HepG2 (cell line): Measurements from ENCODE around the gene GGT7. TPM values are rescaled to one million over a fixed set of nuclear protein-coding genes. Genes with fewer than 3 reads are reported as not detected.
A peak's percentile ranks its signal among the peaks of the same experiment; 100 is the strongest.

Source experiments
- ATF1 ChIP-seq: IDR thresholded peaks from 2 replicates; pipeline ENCODE4 v1.6.1; 2016; ENCODE audit warnings: mild to moderate bottlenecking, control low read depth
- BCL6 ChIP-seq: IDR thresholded peaks from 2 replicates; pipeline ENCODE4 v1.6.1; 2016; ENCODE audit warnings: missing genetic modification reagents, missing compliant biosample characterization
- FOXK2 ChIP-seq: fragments of 450-650 bp; IDR thresholded peaks from 2 replicates; pipeline ENCODE4 v1.6.1; 2016
- GABPA ChIP-seq, 2 experiments: IDR thresholded peaks; 2 replicates each; pipeline ENCODE4 v1.6.1; 2011 to 2016; ENCODE audit warnings: low read depth in 2 of 2, low read length in 1 of 2, missing biosample characterization in 1 of 2, missing genetic modification characterization in 1 of 2
- GABPB1 ChIP-seq: IDR thresholded peaks from 2 replicates; pipeline ENCODE4 v1.6.1; 2016; ENCODE audit warnings: mild to moderate bottlenecking, missing genetic modification reagents, moderate library complexity, missing compliant biosample characterization
- HOXA5 ChIP-seq: sonication (generic); formaldehyde crosslinking; IDR thresholded peaks from 2 replicates; pipeline ENCODE4 v1.4.0; 2020; ENCODE audit warnings: missing genetic modification reagents
- KLF16 ChIP-seq, 2 experiments: sonication (generic) in 1 of 2; formaldehyde crosslinking in 1 of 2; IDR thresholded peaks; 2 replicates each; pipeline versions ENCODE4 v1.6.1 to v1.8.0; 2016 to 2023; ENCODE audit warnings: missing genetic modification reagents in 2 of 2, missing compliant biosample characterization in 1 of 2
- MED1 ChIP-seq: sonication (generic); formaldehyde crosslinking; IDR thresholded peaks from 2 replicates; pipeline ENCODE4 v1.4.0; 2020; ENCODE audit warnings: missing genetic modification reagents
- MIER3 ChIP-seq: IDR thresholded peaks from 2 replicates; pipeline ENCODE4 v1.6.1; 2016; ENCODE audit warnings: missing compliant biosample characterization, borderline replicate concordance
- MXI1 ChIP-seq: IDR thresholded peaks from 3 replicates; pipeline ENCODE4 v1.6.1; 2012; ENCODE audit warnings: low read depth, low read length, inconsistent platforms, borderline replicate concordance
- NCOA2 ChIP-seq: sonication (generic); formaldehyde crosslinking; IDR thresholded peaks from 2 replicates; pipeline ENCODE4 v1.8.0; 2022; ENCODE audit warnings: inconsistent platforms
- XRCC5 ChIP-seq: fragments of 200-400 bp; formaldehyde crosslinking; optimal IDR thresholded peaks from 2 replicates; pipeline ENCODE3; 2017; ENCODE audit warnings: mild to moderate bottlenecking, low read length
- YEATS2 ChIP-seq: sonication (generic); formaldehyde crosslinking; IDR thresholded peaks from 2 replicates; pipeline ENCODE4 v1.4.0; 2020; ENCODE audit warnings: missing genetic modification reagents, borderline replicate concordance
- ZFAT ChIP-seq: sonication (generic); formaldehyde crosslinking; conservative IDR thresholded peaks from 2 replicates; pipeline ENCODE4 v1.8.1; 2023; ENCODE audit warnings: missing genetic modification reagents, inconsistent platforms
- ZFYVE20 ChIP-seq: sonication (generic); formaldehyde crosslinking; IDR thresholded peaks from 2 replicates; pipeline ENCODE4 v1.8.0; 2023; ENCODE audit warnings: low read depth, mild to moderate bottlenecking, moderate library complexity, missing genetic modification reagents, borderline replicate concordance
- ZNF143 ChIP-seq: sonication (generic); formaldehyde crosslinking; IDR thresholded peaks from 2 replicates; pipeline ENCODE4 v1.4.0; 2020; ENCODE audit warnings: missing genetic modification reagents
- ZNF224 ChIP-seq: sonication (generic); formaldehyde crosslinking; IDR thresholded peaks from 2 replicates; pipeline ENCODE4 v1.5.0; 2020; ENCODE audit warnings: mild to moderate bottlenecking, missing genetic modification reagents
- ZNF263 ChIP-seq: sonication (generic); formaldehyde crosslinking; IDR thresholded peaks from 2 replicates; pipeline ENCODE4 v1.4.0; 2020; ENCODE audit warnings: missing genetic modification reagents
- ZNF451 ChIP-seq: sonication (generic); formaldehyde crosslinking; IDR thresholded peaks from 2 replicates; pipeline ENCODE4 v1.5.0; 2020; ENCODE audit warnings: mild to moderate bottlenecking, missing genetic modification reagents
- ZNF607 ChIP-seq: sonication (generic); formaldehyde crosslinking; IDR thresholded peaks from 2 replicates; pipeline ENCODE4 v1.5.1; 2020; ENCODE audit warnings: missing genetic modification reagents, mild to moderate bottlenecking, borderline replicate concordance
- ZNF660 ChIP-seq: sonication (generic); formaldehyde crosslinking; IDR thresholded peaks from 2 replicates; pipeline ENCODE4 v1.5.1; 2020; ENCODE audit warnings: mild to moderate bottlenecking, low read depth, missing genetic modification reagents, borderline replicate concordance
- ZZZ3 ChIP-seq: sonication (generic); formaldehyde crosslinking; IDR thresholded peaks from 2 replicates; pipeline ENCODE4 v1.4.0; 2020; ENCODE audit warnings: missing genetic modification reagents, mild to moderate bottlenecking, borderline replicate concordance
- polyA plus RNA-seq, 8 experiments: library from polyadenylated mRNA; depleted of rRNA in 3 of 8; stranded (reverse) in 7 of 8; unstranded in 1 of 8; fragments of >200 nt; fragmentation: Illumina TruSeq in 4 of 8; extraction: Trizol in 4 of 8; gene quantifications; 2 replicates each; pipeline versions ENCODE4 v1.2.1 to v1.2.3, GENCODE V29; 2011 to 2016; ENCODE audit warnings: low read depth in 4 of 8, missing spikeins in 1 of 8, mixed read lengths in 1 of 8; ENCODE audit not compliant: insufficient read depth in 1 of 8
- total RNA-seq, 5 experiments: library from RNA; depleted of rRNA; stranded (reverse); fragments of >200 nt; fragmentation: Illumina TruSeq; extraction: Trizol; gene quantifications; 2 replicates each; pipeline ENCODE4 v1.2.3, GENCODE V29; 2016; ENCODE audit warnings: low read depth in 1 of 5
- TF ChIP-seq, protein P1 (sequence below): sonication (generic); formaldehyde crosslinking; IDR thresholded peaks from 2 replicates; pipeline ENCODE4 v1.8.1; 2023; ENCODE audit warnings: mild to moderate bottlenecking, missing genetic modification reagents
- TF ChIP-seq, protein P2 (sequence below): sonication (generic); formaldehyde crosslinking; IDR thresholded peaks from 2 replicates; pipeline ENCODE4 v1.5.1; 2020; ENCODE audit warnings: missing genetic modification reagents, mild to moderate bottlenecking, borderline replicate concordance
- TF ChIP-seq, protein P3 (sequence below): sonication (generic); formaldehyde crosslinking; IDR thresholded peaks from 2 replicates; pipeline ENCODE4 v1.5.0; 2020; ENCODE audit warnings: missing genetic modification reagents
- TF ChIP-seq, protein P4 (sequence below): IDR thresholded peaks from 2 replicates; pipeline ENCODE4 v1.6.1; 2016; ENCODE audit warnings: mild to moderate bottlenecking, missing biosample characterization, missing genetic modification reagents

Gene GGT7
- total and polyA plus RNA-seq, 2 of the 13 experiments (the other 11 are each of a cell fraction or from before 2014, with no cell fraction given), result 6.6 to 23.0 TPM

DNA sequence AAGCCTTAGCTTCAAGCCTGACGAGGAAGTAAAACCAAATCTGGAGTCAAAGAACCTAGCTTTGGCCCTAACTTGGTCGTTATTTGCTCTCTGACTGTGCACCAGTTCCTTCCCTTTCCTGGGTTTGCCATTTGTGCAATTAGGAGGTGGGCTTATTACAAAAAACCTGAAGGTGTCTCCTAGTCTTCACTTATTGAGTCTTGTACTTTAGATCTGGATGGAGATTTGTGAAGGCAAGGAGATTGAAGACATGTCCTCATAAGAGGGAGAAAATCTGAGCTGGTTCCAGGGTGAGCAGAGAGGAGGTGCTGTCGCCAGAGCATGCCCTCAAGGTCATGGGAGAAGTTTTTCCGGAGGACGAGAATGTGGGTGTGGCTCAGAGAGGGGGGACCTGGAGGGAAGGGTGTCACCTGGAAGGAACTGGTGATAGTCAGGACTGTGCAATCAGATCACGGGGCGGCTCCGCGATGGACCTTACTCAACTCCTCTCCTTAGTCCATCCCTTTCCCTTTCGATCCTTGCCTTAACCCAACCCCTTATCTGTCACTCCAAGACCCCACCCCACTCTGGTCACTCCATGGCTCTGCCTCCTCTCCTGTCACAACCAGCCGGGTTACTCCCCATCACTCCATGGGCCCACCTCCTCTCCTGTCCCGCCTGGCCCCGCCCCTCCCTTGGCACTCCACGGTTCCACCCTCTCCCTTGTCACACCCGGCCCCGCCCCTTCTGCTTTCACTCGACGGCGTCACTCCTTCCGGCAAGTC, 3.2 kb upstream of the GGT7 start (continued):
- TF ChIP-seq, protein P1, sequence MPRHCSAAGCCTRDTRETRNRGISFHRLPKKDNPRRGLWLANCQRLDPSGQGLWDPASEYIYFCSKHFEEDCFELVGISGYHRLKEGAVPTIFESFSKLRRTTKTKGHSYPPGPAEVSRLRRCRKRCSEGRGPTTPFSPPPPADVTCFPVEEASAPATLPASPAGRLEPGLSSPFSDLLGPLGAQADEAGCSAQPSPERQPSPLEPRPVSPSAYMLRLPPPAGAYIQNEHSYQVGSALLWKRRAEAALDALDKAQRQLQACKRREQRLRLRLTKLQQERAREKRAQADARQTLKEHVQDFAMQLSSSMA (CRISPR knock-in tag), result 0 out of 2 replicates have a peak, but pooled peaks have one; percentile 33
- no peak for TF ChIP-seq ZNF263
- TF ChIP-seq ZNF607 (CRISPR knock-in tag), result 0 out of 2 replicates have a peak, but pooled peaks have one; percentile 70
- peak; percentile 77; the same call in 1 of the 2 replicates for TF ChIP-seq MIER3 (CRISPR knock-in tag)
- TF ChIP-seq YEATS2 (CRISPR knock-in tag), result peak; percentile 73; the same call in 1 of the 2 replicates
- peak; percentile 20; the same call in 1 of the 2 replicates for TF ChIP-seq ZNF451 (CRISPR knock-in tag)
- peak; percentile 68; the same call in 2 of the 3 replicates for TF ChIP-seq MXI1
- TF ChIP-seq, protein P2, sequence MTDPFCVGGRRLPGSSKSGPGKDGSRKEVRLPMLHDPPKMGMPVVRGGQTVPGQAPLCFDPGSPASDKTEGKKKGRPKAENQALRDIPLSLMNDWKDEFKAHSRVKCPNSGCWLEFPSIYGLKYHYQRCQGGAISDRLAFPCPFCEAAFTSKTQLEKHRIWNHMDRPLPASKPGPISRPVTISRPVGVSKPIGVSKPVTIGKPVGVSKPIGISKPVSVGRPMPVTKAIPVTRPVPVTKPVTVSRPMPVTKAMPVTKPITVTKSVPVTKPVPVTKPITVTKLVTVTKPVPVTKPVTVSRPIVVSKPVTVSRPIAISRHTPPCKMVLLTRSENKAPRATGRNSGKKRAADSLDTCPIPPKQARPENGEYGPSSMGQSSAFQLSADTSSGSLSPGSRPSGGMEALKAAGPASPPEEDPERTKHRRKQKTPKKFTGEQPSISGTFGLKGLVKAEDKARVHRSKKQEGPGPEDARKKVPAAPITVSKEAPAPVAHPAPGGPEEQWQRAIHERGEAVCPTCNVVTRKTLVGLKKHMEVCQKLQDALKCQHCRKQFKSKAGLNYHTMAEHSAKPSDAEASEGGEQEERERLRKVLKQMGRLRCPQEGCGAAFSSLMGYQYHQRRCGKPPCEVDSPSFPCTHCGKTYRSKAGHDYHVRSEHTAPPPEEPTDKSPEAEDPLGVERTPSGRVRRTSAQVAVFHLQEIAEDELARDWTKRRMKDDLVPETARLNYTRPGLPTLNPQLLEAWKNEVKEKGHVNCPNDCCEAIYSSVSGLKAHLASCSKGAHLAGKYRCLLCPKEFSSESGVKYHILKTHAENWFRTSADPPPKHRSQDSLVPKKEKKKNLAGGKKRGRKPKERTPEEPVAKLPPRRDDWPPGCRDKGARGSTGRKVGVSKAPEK (CRISPR knock-in tag), result no peak
- TF ChIP-seq, protein P3, sequence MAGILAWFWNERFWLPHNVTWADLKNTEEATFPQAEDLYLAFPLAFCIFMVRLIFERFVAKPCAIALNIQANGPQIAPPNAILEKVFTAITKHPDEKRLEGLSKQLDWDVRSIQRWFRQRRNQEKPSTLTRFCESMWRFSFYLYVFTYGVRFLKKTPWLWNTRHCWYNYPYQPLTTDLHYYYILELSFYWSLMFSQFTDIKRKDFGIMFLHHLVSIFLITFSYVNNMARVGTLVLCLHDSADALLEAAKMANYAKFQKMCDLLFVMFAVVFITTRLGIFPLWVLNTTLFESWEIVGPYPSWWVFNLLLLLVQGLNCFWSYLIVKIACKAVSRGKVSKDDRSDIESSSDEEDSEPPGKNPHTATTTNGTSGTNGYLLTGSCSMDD (CRISPR knock-in tag), result no peak
- no peak for TF ChIP-seq ZFYVE20 (CRISPR knock-in tag)
- TF ChIP-seq GABPB1 (CRISPR knock-in tag), result peak; percentile 59
- peak; percentile 76 for TF ChIP-seq MED1 (CRISPR knock-in tag)
- TF ChIP-seq NCOA2, result peak; percentile 44; the same call in 1 of the 2 replicates
- TF ChIP-seq ZNF660 (CRISPR knock-in tag), result no peak
- no peak for TF ChIP-seq ZZZ3 (CRISPR knock-in tag)
- TF ChIP-seq FOXK2, result peak; percentile 44; the same call in 1 of the 2 replicates
- TF ChIP-seq HOXA5, result peak; percentile 89; the same call in 1 of the 2 replicates
- TF ChIP-seq ZNF224 (CRISPR knock-in tag), result no peak
- peak; percentile 75; the same call in 1 of the 2 replicates for TF ChIP-seq ATF1 (CRISPR knock-in tag)
- no peak for TF ChIP-seq BCL6
- no peak for TF ChIP-seq GABPA (IDR thresholded peaks at IDR 0.05; ENCODE audit: low read depth, low read length)
- TF ChIP-seq GABPA (CRISPR knock-in tag; IDR thresholded peaks at IDR 0.05; ENCODE audit: low read depth), result peak; percentile 74
- TF ChIP-seq, protein P4, sequence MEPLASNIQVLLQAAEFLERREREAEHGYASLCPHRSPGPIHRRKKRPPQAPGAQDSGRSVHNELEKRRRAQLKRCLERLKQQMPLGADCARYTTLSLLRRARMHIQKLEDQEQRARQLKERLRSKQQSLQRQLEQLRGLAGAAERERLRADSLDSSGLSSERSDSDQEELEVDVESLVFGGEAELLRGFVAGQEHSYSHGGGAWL (CRISPR knock-in tag), result peak; percentile 78; the same call in 1 of the 2 replicates
- no peak for TF ChIP-seq ZFAT (CRISPR knock-in tag)
- TF ChIP-seq ZNF143 (CRISPR knock-in tag), result no peak
- TF ChIP-seq XRCC5, result peak; percentile 46
- TF ChIP-seq KLF16 (CRISPR knock-in tag; IDR thresholded peaks at IDR 0.05), result no peak; a peak in 2 of 4 replicates
